ENCODE measurements around the gene UNC13B.
A peak's percentile ranks its signal among the peaks of the same experiment; 100 is the strongest.
"Not testable (repeated sequence)": the region's sequence is repeated elsewhere in the genome, so short reads cannot be mapped to it uniquely, and the experiment has no call there.

The UNC13B gene

DNA sequence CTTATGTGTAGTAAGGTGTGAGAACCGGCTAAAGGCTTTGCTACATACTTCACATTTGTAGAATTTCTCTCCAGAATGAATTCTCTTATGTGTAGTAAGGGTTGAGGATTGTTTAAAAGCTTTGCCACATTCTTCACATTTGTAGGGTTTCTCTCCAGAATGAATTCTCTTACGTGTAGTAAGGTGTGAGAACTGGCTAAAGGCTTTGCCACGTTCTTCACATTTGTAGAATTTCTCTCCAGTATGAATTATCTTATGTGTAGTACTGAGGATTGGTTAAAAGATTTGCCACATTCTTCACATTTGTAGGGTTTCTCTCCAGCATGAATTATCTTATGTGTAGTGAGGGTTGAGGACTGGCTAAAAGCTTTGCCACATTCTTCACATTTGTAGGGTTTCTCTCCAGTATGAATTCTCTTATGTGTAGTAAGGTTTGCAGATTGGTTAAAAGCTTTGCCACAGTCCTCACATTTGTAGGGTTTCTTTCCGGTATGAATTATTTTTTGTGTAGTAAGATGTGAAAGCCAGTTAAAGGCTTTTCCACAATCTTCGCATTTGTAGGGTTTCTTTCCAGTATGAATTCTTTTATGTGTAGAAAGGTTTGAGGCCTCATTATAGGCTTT, 13.8 kb upstream of the UNC13B start:
- H3K36me3 ChIP-seq (ENCODE audit: insufficient read depth, insufficient read length, low read length); H3K4me3 ChIP-seq (ENCODE audit: insufficient read length, low read depth); DNase-seq (ENCODE audit: low read depth, low spot score); H3K9ac ChIP-seq (ENCODE audit: insufficient read length, low read depth); H3K4me1 ChIP-seq (ENCODE audit: insufficient read depth, insufficient read length); H3K27me3 ChIP-seq (ENCODE audit: insufficient read depth, insufficient read length): not testable (repeated sequence)
- peak; percentile 41; the same call in 1 of the 2 replicates for TF ChIP-seq ZNF274 (IDR thresholded peaks at IDR 0.05; ENCODE audit: low read depth, low read length)
- peaks cover 84% of the 10 kb centered on the region for H3K9me3 ChIP-seq (ENCODE audit: insufficient read depth, low read length)

DNA sequence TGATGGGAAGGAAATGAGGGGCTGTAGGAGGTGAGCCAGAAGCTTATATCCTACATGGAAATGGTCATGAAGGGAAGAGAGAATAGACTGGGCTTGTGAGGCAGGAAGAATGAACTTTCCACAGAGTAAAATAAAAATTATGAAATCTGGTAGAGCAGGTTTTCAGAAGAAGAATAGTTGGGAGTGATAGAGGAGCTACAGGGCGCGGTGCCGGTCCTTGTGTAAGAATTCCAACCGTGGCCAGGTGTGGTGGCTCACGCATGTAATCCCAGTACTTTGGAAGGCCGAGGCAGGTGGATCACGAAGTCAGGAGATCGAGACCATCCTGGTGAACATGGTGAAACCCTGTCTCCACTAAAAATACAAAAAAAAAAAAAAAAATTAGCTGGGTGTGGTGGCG, 8.9 kb upstream of the UNC13B start:
- Histone ChIP-seq H3K36me3 (ENCODE audit: insufficient read depth, insufficient read length, low read length) (no peaks in the 10 kb centered on the region), H3K4me1 (ENCODE audit: insufficient read depth, insufficient read length) (no peaks in the 10 kb centered on the region), H3K27me3 (ENCODE audit: insufficient read depth, insufficient read length) (no peaks in the 10 kb centered on the region), H3K9ac (ENCODE audit: insufficient read length, low read depth) (no peak overlapping the region), H3K9me3 (ENCODE audit: insufficient read depth, low read length) (peaks cover 84% of the 10 kb centered on the region), H3K4me3 (ENCODE audit: insufficient read length, low read depth) (no peak overlapping the region)
- no peak for DNase-seq (ENCODE audit: low read depth, low spot score)
- TF ChIP-seq YY1 (IDR thresholded peaks at IDR 0.05; ENCODE audit: insufficient read depth, insufficient read length) (no peak), SUZ12 (IDR thresholded peaks at IDR 0.05; ENCODE audit: extremely low read depth, insufficient read depth, insufficient read length) (no peak), ZNF274 (IDR thresholded peaks at IDR 0.05; ENCODE audit: low read depth, low read length) (no peak)

DNA sequence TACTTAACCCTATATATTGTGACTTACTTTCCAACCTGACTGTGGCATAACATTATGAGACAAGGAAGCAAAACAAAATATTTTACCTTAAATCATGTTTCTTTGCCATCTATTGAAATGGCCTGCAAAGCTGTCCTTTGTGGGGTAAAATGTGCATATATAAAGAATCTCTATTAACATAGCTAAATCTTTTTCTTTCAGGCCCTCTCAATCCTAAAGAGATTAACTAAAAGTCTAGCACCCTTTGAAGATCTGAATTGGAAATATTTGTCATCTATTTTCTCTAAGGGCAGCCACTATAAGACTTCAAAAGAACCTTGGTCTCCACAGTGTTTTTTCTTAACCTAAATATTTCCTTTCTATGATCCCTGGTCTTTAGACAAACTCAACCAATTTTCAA, 5.0 kb upstream of the UNC13B start:
- DNase-seq (ENCODE audit: low read depth, low spot score): no peak
- Histone ChIP-seq H3K27me3 (ENCODE audit: insufficient read depth, insufficient read length) (no peaks in the 10 kb centered on the region), H3K36me3 (ENCODE audit: insufficient read depth, insufficient read length, low read length) (no peaks in the 10 kb centered on the region), H3K4me3 (ENCODE audit: insufficient read length, low read depth) (no peak overlapping the region), H3K9ac (ENCODE audit: insufficient read length, low read depth) (no peak overlapping the region), H3K4me1 (ENCODE audit: insufficient read depth, insufficient read length) (no peaks in the 10 kb centered on the region), H3K9me3 (ENCODE audit: insufficient read depth, low read length) (peaks cover 46% of the 10 kb centered on the region)
- no peak for TF ChIP-seq ZNF274 (IDR thresholded peaks at IDR 0.05; ENCODE audit: low read depth, low read length)
- no peak for TF ChIP-seq SUZ12 (IDR thresholded peaks at IDR 0.05; ENCODE audit: extremely low read depth, insufficient read depth, insufficient read length)
- TF ChIP-seq YY1 (IDR thresholded peaks at IDR 0.05; ENCODE audit: insufficient read depth, insufficient read length): no peak

DNA sequence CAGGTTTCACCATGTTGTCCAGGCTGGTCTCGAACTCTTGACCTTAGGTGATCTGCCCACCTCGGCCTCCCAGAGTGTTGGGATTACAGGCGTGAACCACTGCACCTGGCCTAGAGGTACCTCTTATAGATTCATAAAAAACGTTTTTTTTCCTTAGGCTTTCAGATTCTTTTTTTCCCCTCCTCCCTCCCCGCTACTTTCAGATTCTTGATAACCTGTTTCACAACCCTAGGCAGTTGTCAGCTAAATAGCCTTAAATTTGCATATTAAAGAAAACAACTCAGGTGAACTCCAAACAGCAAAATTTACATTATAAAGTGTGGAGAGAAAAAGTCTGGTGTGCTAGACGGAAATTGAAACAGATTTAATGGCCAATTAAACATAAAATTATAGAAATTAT, 4.0 kb upstream of the UNC13B start:
- not testable (repeated sequence) for H3K4me3 ChIP-seq (ENCODE audit: insufficient read length, low read depth); DNase-seq (ENCODE audit: low read depth, low spot score); H3K9ac ChIP-seq (ENCODE audit: insufficient read length, low read depth); H3K36me3 ChIP-seq (ENCODE audit: insufficient read depth, insufficient read length, low read length); H3K27me3 ChIP-seq (ENCODE audit: insufficient read depth, insufficient read length); H3K4me1 ChIP-seq (ENCODE audit: insufficient read depth, insufficient read length)
- H3K9me3 ChIP-seq (ENCODE audit: insufficient read depth, low read length): peaks cover 42% of the 10 kb centered on the region

DNA sequence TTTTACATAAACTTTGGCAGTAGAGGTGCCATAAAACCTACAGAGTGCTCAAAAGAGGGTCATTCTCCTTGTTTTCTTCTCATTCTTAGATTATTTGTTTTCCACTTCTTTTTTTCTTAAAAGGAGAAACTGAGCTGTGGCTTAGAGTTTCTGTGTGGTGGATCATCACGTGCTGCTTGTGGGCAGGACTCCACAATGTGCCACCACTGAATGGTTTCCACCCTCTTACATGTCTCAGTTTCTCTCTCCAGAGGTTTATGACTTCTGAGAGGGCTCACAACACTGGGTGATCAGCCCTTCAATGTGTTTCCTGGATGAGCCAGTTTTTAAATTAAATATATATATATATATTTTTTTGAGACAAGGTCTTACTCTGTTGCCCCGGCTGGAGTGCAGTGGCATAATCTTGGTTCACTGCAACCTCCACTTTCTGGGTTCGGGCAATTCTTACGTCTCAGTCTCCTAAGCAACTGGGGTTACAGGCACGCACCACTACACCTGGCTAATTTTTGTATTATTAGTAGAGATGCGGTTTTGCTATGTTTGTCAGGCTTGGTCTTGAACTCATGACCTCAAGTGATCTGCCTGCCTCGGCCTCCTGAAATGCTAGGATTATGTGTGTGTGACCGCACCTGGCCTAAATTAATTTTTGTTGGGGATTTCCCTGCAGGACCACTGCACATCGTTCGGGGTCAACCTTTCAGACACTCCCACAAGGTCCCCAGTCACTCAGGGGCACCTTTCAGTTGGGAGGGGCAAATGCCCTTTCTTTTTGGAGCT, 3.1 kb upstream of the UNC13B start:
- DNase-seq (ENCODE audit: low read depth, low spot score): no peak
- Histone ChIP-seq H3K9ac (ENCODE audit: insufficient read length, low read depth) (no peak overlapping the region), H3K9me3 (ENCODE audit: insufficient read depth, low read length) (peaks cover 39% of the 10 kb centered on the region), H3K4me3 (ENCODE audit: insufficient read length, low read depth) (no peak overlapping the region), H3K27me3 (ENCODE audit: insufficient read depth, insufficient read length) (peaks cover 5% of the 10 kb centered on the region), H3K36me3 (ENCODE audit: insufficient read depth, insufficient read length, low read length) (no peaks in the 10 kb centered on the region), H3K4me1 (ENCODE audit: insufficient read depth, insufficient read length) (no peaks in the 10 kb centered on the region)
- TF ChIP-seq SUZ12 (IDR thresholded peaks at IDR 0.05; ENCODE audit: extremely low read depth, insufficient read depth, insufficient read length): no peak
- TF ChIP-seq YY1 (IDR thresholded peaks at IDR 0.05; ENCODE audit: insufficient read depth, insufficient read length): no peak
- TF ChIP-seq ZNF274 (IDR thresholded peaks at IDR 0.05; ENCODE audit: low read depth, low read length): no peak

DNA sequence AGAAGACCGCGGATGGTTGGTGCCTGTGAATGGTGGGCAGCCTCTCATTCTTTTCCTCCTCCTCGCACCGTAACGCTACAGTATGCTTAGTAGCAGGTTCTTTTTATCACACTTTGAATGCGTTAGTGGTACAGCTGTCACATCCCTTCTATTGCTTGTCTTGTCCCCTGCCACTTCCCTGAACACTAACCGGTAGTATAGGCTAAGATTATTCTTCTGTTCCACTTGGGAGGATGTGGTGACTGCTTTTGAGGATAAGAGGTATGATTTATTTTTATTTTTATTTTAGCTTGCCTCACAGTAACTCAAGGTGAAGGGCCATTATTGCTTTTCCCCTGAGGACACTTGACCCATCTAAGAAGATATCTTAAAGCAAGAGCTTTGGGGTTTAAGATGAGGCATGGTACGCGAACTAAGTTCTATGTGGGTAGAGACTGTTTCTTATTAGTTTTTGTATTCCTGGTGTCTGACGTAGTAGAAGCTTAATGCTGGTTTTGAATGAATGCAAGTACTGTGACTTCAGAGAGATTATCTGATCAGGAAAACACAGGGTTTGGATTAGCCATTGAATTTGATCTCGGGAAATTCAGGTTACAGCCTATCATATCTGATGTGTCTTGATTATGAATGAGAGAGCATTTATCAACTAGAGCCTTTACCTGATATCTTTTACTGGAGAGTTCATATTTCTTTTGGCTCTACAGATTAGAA, 951 bp downstream of the UNC13B start:
- Histone ChIP-seq H3K9ac (ENCODE audit: insufficient read length, low read depth) (peak overlapping the region; percentile 94), H3K27me3 (ENCODE audit: insufficient read depth, insufficient read length) (peaks cover 5% of the 10 kb centered on the region), H3K36me3 (ENCODE audit: insufficient read depth, insufficient read length, low read length) (no peaks in the 10 kb centered on the region), H3K4me3 (ENCODE audit: insufficient read length, low read depth) (peak overlapping the region; percentile 94), H3K4me1 (ENCODE audit: insufficient read depth, insufficient read length) (no peaks in the 10 kb centered on the region), H3K9me3 (ENCODE audit: insufficient read depth, low read length) (0 out of 2 replicates have a peak, but pooled peaks cover 2% of the 10 kb centered on the region)
- TF ChIP-seq ZNF274 (IDR thresholded peaks at IDR 0.05; ENCODE audit: low read depth, low read length) (no peak), YY1 (IDR thresholded peaks at IDR 0.05; ENCODE audit: insufficient read depth, insufficient read length) (no peak), SUZ12 (IDR thresholded peaks at IDR 0.05; ENCODE audit: extremely low read depth, insufficient read depth, insufficient read length) (no peak)
- no peak for DNase-seq (ENCODE audit: low read depth, low spot score)

DNA sequence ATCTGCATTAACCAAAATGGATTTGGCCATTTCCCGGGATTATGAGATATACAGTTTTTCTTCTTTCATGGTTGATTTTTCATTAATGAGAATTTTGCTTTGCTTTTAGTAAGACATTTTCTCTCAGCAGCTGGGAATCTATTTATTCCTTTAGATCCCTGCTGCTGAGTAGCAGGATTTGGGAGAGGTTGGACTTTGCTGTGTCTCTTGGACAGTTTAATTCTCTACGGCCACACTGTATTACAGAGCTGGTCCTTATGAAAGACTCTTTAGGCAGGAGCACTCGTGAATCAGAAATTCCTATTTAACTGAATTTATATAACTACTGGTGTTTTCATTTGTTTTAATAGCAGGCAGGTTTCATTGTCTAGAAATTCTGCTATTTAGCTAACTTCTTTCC, 1.6 kb downstream of the UNC13B start:
- H3K36me3 ChIP-seq (ENCODE audit: insufficient read depth, insufficient read length, low read length): no peaks in the 10 kb centered on the region
- H3K9ac ChIP-seq (ENCODE audit: insufficient read length, low read depth): no peak overlapping the region
- no peak for DNase-seq (ENCODE audit: low read depth, low spot score)
- H3K4me3 ChIP-seq (ENCODE audit: insufficient read length, low read depth): no peak overlapping the region
- H3K27me3 ChIP-seq (ENCODE audit: insufficient read depth, insufficient read length): peaks cover 5% of the 10 kb centered on the region
- H3K9me3 ChIP-seq (ENCODE audit: insufficient read depth, low read length): no peaks in the 10 kb centered on the region
- no peaks in the 10 kb centered on the region for H3K4me1 ChIP-seq (ENCODE audit: insufficient read depth, insufficient read length)
- TF ChIP-seq YY1 (IDR thresholded peaks at IDR 0.05; ENCODE audit: insufficient read depth, insufficient read length) (no peak), ZNF274 (IDR thresholded peaks at IDR 0.05; ENCODE audit: low read depth, low read length) (no peak), SUZ12 (IDR thresholded peaks at IDR 0.05; ENCODE audit: extremely low read depth, insufficient read depth, insufficient read length) (no peak)
